Measurements from ENCODE around the gene CLIC3.
"Not testable (repeated sequence)": the region's sequence is repeated elsewhere in the genome, so short reads cannot be mapped to it uniquely, and the experiment has no call there.

The CLIC3 gene

GRCh38 chr9:137016436-137016835 is 20.1 kb upstream of the CLIC3 start:
- DNase-seq = no peak

GRCh38 chr9:137015976-137016375 is 19.6 kb upstream of the CLIC3 start:
- no peak for DNase-seq

GRCh38 chr9:137015540-137015930 is 19.2 kb upstream of the CLIC3 start:
- DNase-seq = no peak

- no peak for DNase-seq
Measured at GRCh38 chr9:137014776-137015539, 18.6 kb upstream of the CLIC3 start.

- no peak for DNase-seq
Measured at GRCh38 chr9:137014166-137014565, 17.8 kb upstream of the CLIC3 start.

GRCh38 chr9:137013571-137013940 is 17.2 kb upstream of the CLIC3 start:
- DNase-seq = no peak

- DNase-seq = no peak
Measured at GRCh38 chr9:137012694-137013570, 16.6 kb upstream of the CLIC3 start.

- no peak for DNase-seq
Measured at GRCh38 chr9:137011907-137012675, 15.7 kb upstream of the CLIC3 start.

- no peak for DNase-seq
Measured at GRCh38 chr9:137011156-137011555, 14.8 kb upstream of the CLIC3 start.

- DNase-seq = no peak
Measured at GRCh38 chr9:137009938-137010732, 13.8 kb upstream of the CLIC3 start.

GRCh38 chr9:137009217-137009616 is 12.8 kb upstream of the CLIC3 start:
- DNase-seq = no peak

- no peak for DNase-seq
Measured at GRCh38 chr9:137008312-137008711, 11.9 kb upstream of the CLIC3 start.

- DNase-seq = no peak
Measured at GRCh38 chr9:137007816-137008270, 11.5 kb upstream of the CLIC3 start.

GRCh38 chr9:137007108-137007815 is 10.9 kb upstream of the CLIC3 start:
- DNase-seq = peak; percentile 21

- DNase-seq = no peak
Measured at GRCh38 chr9:137006116-137007003, 10.0 kb upstream of the CLIC3 start.

GRCh38 chr9:137004285-137004684 is 7.9 kb upstream of the CLIC3 start:
- not testable (repeated sequence) for DNase-seq

GRCh38 chr9:137002646-137003041 is 6.3 kb upstream of the CLIC3 start:
- no peak for DNase-seq

GRCh38 chr9:137001857-137002645 is 5.7 kb upstream of the CLIC3 start:
- no peak for DNase-seq

GRCh38 chr9:137000177-137000930 is 4.0 kb upstream of the CLIC3 start:
- no peak for DNase-seq
